ENCODE measurements around the gene SLC2A3.

SLC2A3 gene

DNA sequence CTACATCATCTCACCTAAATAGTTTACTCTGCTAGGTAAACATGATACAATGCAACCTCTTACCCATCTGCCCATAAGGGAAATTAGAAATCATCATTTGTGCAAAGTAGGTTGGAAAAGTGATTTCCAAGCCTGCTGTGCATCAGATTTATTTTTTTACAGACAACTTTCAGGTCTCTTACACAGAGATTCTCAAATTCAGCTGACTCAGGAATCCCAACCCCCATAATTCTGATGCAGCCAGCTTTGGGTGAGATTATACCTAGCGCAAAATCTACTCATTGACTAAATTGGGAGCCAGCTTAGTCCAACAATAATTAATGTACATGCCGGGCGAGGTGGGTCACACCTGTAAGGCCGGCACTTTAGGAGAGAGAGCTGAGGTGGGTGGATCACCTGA lies 8.5 kb downstream of the SLC2A3 start:
- no peak for TF ChIP-seq SIN3A (IDR thresholded peaks at IDR 0.05; ENCODE audit: borderline replicate concordance, insufficient read depth, low read length)
- no peak for TF ChIP-seq POLR2AphosphoS5 (IDR thresholded peaks at IDR 0.05; ENCODE audit: low read depth, low read length)
- no peak for TF ChIP-seq FOXP2 (optimal IDR thresholded peaks at IDR 0.05; ENCODE audit: borderline replicate concordance, extremely low read depth, extremely low read length, insufficient read depth)
- no peak for TF ChIP-seq TAF1 (IDR thresholded peaks at IDR 0.05; ENCODE audit: borderline replicate concordance, insufficient read depth, low read length)
- TF ChIP-seq, protein P1, sequence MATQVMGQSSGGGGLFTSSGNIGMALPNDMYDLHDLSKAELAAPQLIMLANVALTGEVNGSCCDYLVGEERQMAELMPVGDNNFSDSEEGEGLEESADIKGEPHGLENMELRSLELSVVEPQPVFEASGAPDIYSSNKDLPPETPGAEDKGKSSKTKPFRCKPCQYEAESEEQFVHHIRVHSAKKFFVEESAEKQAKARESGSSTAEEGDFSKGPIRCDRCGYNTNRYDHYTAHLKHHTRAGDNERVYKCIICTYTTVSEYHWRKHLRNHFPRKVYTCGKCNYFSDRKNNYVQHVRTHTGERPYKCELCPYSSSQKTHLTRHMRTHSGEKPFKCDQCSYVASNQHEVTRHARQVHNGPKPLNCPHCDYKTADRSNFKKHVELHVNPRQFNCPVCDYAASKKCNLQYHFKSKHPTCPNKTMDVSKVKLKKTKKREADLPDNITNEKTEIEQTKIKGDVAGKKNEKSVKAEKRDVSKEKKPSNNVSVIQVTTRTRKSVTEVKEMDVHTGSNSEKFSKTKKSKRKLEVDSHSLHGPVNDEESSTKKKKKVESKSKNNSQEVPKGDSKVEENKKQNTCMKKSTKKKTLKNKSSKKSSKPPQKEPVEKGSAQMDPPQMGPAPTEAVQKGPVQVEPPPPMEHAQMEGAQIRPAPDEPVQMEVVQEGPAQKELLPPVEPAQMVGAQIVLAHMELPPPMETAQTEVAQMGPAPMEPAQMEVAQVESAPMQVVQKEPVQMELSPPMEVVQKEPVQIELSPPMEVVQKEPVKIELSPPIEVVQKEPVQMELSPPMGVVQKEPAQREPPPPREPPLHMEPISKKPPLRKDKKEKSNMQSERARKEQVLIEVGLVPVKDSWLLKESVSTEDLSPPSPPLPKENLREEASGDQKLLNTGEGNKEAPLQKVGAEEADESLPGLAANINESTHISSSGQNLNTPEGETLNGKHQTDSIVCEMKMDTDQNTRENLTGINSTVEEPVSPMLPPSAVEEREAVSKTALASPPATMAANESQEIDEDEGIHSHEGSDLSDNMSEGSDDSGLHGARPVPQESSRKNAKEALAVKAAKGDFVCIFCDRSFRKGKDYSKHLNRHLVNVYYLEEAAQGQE (IDR thresholded peaks at IDR 0.05; ENCODE audit: insufficient read depth in 1 of 2, low read depth in 2 of 2, low read length in 2 of 2): no peak

DNA sequence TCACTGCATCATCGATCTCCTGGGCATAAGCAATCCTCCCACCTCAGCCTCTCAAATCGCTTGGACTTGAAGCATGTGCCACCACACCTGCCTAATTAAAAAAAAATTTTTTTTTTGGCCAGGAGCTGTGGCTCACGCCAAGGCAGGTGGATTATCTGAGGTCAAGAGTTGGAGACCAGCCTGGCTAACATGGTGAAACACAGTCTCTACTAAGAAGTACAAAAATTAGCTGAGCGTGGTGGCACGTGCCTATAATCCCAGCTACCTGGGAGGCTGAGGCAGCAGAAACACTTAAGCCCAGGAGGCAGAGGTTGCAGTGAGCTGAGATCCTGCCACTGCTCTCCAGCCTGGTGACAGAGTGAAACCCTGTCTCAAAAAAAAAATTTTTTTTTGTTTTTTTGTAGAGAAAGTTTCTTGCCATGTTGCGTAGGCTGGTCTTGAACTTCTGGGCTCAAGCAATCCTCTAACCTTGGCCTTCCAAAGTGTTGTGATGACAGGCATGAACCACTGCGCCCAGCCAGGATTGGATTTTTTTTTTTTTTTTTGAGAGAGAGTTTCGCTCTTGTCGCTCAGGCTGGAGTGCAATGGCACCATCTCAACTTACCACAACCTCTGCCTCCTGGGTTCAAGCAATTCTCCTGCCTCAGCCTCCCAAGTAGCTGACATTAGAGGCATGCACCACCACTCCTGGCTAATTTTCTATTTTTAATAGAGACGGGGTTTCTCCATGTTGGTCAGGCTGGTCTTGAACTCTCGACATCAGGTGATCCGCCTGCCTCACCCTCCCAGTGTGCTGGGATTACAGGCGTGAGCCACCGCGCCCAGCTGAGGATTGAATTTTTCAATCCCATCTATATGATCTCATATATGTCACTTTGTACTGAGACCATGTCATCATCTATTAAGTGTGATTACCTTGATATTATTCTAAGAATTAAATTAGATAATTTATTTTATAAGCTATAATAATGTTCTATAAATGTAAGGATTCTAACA lies 12.4 kb downstream of the SLC2A3 start:
- TF ChIP-seq FOXP2 (optimal IDR thresholded peaks at IDR 0.05; ENCODE audit: borderline replicate concordance, extremely low read depth, extremely low read length, insufficient read depth) (no peak), SIN3A (IDR thresholded peaks at IDR 0.05; ENCODE audit: borderline replicate concordance, insufficient read depth, low read length) (no peak), TAF1 (IDR thresholded peaks at IDR 0.05; ENCODE audit: borderline replicate concordance, insufficient read depth, low read length) (no peak), POLR2AphosphoS5 (IDR thresholded peaks at IDR 0.05; ENCODE audit: low read depth, low read length) (no peak)
- TF ChIP-seq, protein P1 (IDR thresholded peaks at IDR 0.05; ENCODE audit: insufficient read depth in 1 of 2, low read depth in 2 of 2, low read length in 2 of 2): no peak

DNA sequence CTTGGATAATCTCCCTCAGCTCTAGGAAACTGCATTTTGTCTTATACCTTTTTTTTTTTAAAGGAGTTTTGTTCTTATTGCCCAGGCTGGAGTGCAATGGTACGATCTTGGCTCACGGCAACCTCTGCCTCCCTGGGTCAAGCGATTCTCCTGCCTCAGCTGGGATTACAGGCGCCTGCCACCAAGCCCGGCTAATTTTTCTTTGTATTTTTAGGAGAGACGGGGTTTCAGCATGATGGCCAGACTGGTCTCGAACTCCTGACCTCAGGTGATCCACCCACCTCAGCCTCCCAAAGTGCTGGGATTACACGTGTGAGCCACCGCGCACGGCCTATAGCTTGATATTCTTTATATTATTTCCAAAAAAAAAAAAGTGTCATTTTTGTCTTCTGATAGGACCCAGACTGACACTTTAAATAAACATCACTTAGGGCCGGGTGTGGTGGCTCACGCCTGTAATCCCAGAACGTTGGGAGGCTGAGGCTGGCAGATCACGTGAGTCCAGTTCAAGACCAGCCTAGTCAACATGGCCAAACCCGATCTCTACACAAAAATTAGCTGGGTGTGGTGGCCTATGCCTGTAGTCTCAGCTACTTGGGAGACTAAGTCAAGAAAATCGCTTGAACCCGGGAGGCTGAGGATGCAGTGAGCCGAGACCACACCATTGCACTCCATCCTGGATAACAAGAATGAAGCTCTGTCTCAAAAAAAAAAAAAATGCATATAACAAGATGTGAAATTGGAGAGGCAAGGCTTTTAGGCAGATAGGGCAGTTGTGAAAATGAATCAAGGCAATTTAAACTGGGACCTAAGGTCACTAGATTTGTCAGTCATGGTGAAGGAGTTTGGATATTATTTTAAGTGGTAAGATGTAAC lies 18.4 kb downstream of the SLC2A3 start:
- TF ChIP-seq FOXP2 (optimal IDR thresholded peaks at IDR 0.05; ENCODE audit: borderline replicate concordance, extremely low read depth, extremely low read length, insufficient read depth) (no peak), SIN3A (IDR thresholded peaks at IDR 0.05; ENCODE audit: borderline replicate concordance, insufficient read depth, low read length) (no peak), POLR2AphosphoS5 (IDR thresholded peaks at IDR 0.05; ENCODE audit: low read depth, low read length) (no peak), TAF1 (IDR thresholded peaks at IDR 0.05; ENCODE audit: borderline replicate concordance, insufficient read depth, low read length) (no peak)
- TF ChIP-seq, protein P1 (IDR thresholded peaks at IDR 0.05; ENCODE audit: insufficient read depth in 1 of 2, low read depth in 2 of 2, low read length in 2 of 2): no peak

DNA sequence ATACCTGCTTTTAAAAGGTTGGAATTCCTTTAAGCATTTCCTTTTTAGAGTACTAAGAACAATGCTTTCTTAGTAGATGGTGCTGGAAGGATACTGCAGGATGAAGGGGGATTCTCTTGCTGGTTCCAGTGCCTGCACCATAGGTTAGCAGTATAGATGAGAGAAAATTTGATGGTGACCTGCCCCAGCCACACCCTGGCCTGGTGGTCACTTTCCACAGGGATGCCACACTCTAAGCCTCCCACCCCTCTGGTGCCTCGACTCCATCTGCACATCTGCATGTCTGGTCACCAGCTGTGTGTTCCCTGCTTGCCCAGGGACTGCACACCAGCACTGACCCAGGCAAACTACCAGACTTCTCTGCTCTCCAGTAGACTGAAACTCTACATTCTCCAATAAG lies 19.1 kb downstream of the SLC2A3 start:
- TF ChIP-seq FOXP2 (optimal IDR thresholded peaks at IDR 0.05; ENCODE audit: borderline replicate concordance, extremely low read depth, extremely low read length, insufficient read depth): no peak
- TF ChIP-seq TAF1 (IDR thresholded peaks at IDR 0.05; ENCODE audit: borderline replicate concordance, insufficient read depth, low read length): no peak
- TF ChIP-seq POLR2AphosphoS5 (IDR thresholded peaks at IDR 0.05; ENCODE audit: low read depth, low read length): no peak
- TF ChIP-seq SIN3A (IDR thresholded peaks at IDR 0.05; ENCODE audit: borderline replicate concordance, insufficient read depth, low read length): no peak
- TF ChIP-seq, protein P1 (IDR thresholded peaks at IDR 0.05; ENCODE audit: insufficient read depth in 1 of 2, low read depth in 2 of 2, low read length in 2 of 2): no peak

Data from PFSK-1 (cell line).